ENCODE results near the gene RAMP1.

RAMP1 gene

DNA sequence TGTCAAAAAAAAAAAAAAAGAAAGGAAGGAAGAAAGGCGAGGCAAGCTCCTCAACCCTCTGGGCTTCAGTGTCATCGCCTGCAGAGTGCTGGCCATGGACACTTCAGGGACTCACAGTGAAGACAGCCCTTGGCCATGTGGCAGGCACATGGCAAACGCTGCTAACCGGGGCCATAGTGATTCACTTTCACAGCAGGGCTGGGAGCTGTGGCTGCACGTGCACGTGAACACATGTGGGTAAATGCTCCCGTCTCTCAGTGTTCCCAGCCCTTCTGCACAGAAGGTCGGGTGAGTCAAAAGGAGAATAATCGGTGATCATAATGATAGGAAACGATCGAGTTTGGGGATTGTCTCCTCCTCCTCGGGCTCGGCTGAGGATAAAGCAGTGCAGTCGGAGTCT lies 61.2 kb downstream of the RAMP1 start:
- no peak for DNase-seq (ENCODE audit: low read depth)
- TF ChIP-seq, protein P1, sequence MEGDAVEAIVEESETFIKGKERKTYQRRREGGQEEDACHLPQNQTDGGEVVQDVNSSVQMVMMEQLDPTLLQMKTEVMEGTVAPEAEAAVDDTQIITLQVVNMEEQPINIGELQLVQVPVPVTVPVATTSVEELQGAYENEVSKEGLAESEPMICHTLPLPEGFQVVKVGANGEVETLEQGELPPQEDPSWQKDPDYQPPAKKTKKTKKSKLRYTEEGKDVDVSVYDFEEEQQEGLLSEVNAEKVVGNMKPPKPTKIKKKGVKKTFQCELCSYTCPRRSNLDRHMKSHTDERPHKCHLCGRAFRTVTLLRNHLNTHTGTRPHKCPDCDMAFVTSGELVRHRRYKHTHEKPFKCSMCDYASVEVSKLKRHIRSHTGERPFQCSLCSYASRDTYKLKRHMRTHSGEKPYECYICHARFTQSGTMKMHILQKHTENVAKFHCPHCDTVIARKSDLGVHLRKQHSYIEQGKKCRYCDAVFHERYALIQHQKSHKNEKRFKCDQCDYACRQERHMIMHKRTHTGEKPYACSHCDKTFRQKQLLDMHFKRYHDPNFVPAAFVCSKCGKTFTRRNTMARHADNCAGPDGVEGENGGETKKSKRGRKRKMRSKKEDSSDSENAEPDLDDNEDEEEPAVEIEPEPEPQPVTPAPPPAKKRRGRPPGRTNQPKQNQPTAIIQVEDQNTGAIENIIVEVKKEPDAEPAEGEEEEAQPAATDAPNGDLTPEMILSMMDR (conservative IDR thresholded peaks at IDR 0.05; ENCODE audit: low read depth, low read length), result no peak
- no peak overlapping the region for H3K4me3 ChIP-seq (ENCODE audit: low read length)

DNA sequence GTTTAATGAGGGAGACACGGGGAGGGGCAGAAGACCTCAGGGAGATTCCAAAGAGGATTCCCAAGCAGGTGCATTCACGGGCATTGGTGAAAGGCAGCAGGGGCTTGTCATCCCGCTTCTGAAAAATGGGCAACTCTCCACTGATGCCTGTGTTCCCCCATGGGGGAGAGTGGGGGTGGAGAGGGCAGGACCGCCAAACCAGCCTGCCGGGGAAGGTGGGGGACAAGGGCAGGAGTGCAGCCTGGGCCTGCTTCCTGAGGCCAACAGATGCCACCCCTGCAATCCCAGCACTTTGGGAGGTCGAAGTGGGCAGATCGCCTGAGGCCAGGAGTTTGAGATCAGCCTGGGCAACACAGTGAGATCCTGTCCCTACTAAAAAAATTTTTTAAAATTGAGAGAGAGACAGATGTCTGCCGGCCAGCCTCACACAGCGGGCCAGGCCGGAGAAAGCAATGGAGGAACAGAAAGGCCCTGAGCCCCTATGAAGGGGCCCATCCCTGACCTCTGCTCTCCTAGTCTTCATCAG lies 62.6 kb downstream of the RAMP1 start:
- TF ChIP-seq, protein P1 (conservative IDR thresholded peaks at IDR 0.05; ENCODE audit: low read depth, low read length), result no peak
- no peak overlapping the region for H3K4me3 ChIP-seq (ENCODE audit: low read length)
- no peak for DNase-seq (ENCODE audit: low read depth)

DNA sequence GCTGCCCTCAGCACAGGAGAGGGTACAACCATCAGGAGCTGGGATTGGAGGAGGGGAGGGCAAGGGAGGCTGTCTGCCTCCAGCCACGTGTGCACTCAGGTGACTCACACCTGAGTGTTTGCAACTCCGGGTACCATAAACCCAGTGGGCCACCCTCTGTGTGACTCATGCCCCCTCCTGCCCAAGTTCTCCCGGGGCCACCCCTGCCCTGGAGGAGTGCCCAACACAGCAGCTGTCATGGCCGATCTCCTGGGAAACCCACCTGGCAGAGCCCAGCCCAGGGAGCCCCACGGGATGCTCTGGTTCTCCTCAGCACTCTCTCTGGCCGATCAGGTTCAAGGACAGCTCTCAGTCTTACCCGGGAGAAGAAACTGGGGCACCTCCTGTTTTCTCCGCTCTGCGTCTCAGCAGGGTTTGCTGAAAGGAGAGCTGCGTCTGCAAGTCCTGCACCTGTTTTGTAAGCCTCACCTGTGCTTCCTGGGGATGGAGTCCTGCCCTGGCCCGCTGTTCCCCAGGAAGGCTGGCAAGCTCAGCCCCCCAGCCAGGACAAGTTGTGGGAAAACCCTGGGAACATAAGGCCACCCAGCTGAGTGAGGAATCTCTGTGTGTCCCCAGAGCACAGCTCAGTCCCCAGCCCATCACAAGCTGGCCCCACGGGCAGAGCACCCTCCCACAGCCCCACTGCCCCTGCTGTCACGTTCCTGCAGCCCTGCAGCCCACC lies 63.4 kb downstream of the RAMP1 start:
- TF ChIP-seq, protein P1 (conservative IDR thresholded peaks at IDR 0.05; ENCODE audit: low read depth, low read length), result no peak
- H3K4me3 ChIP-seq (ENCODE audit: low read length), result no peak overlapping the region
- DNase-seq (ENCODE audit: low read depth), result no peak

DNA sequence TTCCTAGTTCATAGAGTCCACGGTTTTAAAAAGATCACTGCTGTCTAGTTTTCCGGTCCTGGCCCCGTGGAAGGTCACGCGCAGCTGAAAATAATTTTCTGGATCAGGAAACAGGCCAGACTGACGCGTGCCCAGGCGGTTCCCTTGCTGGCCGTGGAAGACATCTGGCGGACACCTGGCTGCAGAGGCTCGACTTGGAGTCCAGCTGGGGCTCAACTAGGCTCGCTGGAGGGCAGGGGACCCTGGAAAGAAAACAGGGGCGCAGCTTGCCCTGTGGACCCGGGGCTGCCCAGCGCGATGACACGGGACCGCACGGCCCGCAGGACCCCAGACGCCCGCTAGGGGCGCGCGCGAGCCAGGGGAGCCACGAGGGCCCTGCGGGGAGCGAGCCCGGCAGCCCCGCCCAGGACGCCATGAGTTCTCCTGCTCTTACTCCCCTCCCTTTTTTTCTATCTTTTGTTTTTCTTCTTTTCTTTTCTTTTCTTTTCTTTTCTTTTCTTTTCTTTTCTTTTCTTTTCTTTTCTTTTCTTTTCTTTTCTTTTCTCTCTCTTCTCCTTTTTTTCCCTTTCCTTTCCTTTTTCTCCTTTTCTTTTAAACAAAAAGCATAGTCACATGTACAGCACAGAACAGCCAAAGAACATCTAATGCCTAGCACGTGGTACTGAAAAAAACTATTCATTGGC lies 64.2 kb downstream of the RAMP1 start:
- TF ChIP-seq, protein P1 (conservative IDR thresholded peaks at IDR 0.05; ENCODE audit: low read depth, low read length), result peak; percentile 84
- DNase-seq (ENCODE audit: low read depth), result no peak
- H3K4me3 ChIP-seq (ENCODE audit: low read length), result peak overlapping the region; percentile 36

DNA sequence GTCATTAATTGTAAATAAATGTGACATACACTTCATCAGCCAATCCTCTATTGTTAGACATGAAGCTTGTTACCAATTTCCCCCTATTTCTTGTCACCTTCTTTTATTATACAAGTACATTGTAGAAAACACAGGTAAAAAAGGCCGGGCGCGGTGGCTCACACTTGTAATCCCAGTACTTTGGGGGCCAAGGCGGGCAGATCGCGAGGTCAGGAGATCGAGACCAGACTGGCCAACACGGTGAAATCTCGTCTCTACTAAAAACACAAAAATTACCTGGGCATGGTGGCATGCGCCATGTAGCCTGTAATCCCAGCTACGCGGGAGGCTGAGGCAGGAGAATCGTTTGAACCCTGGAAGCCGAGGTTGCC lies 64.7 kb downstream of the RAMP1 start:
- no peak for DNase-seq (ENCODE audit: low read depth)
- no peak overlapping the region for H3K4me3 ChIP-seq (ENCODE audit: low read length)
- TF ChIP-seq, protein P1 (conservative IDR thresholded peaks at IDR 0.05; ENCODE audit: low read depth, low read length), result no peak

DNA sequence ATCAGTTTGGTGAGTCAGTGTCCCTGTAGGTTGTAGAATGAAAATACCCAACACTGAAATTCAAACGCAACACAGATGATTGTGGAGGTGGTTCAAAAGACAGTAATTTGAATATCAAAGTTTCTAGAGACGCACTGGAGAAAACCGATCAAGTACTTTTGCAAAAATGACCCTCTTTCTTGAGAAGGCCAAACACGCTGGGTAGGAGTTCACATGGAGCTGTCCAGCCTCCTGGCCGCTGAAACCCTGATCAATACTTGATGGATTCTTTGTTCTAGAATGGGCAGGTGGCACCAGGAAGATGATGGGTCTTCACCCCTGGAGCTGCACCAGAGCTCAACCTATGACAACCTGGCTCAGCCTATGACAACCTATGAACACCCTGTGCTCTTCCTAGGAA lies 67.7 kb downstream of the RAMP1 start:
- TF ChIP-seq, protein P1 (conservative IDR thresholded peaks at IDR 0.05; ENCODE audit: low read depth, low read length), result no peak
- DNase-seq (ENCODE audit: low read depth), result no peak
- H3K4me3 ChIP-seq (ENCODE audit: low read length), result no peak overlapping the region

DNA sequence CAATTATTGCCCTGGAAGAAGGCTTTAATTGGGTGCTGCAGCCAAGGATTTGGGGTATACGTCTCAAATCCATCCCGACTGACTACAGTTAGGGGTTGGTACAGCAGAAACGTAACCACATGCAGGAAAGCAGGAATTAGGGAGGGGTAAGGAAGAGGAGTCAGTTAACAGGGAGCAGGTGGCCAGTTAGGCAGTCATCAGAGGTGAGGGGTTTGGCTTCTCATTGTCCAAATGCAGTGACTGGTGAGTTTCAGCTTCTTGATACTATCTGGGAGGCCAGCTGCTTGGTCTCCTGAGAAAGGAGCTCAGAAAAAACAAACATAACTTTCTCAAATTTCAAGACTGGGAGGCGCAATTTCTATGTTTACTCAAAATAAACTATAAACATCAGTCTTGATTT lies 68.6 kb downstream of the RAMP1 start:
- TF ChIP-seq, protein P1 (conservative IDR thresholded peaks at IDR 0.05; ENCODE audit: low read depth, low read length), result no peak

More for the DNA sequence above, 68.6 kb downstream of the RAMP1 start:
- no peak overlapping the region for H3K4me3 ChIP-seq (ENCODE audit: low read length)
- no peak for DNase-seq (ENCODE audit: low read depth)

Measured in retinal pigment epithelial cell (primary cell).